GM10847 (cell line): ENCODE data around the gene SLC6A3.

Experiments
- POLR2A ChIP-seq: IDR thresholded peaks from 2 replicates; pipeline ENCODE4 v1.6.1; 2011; ENCODE audit not compliant: insufficient read length; ENCODE audit errors: extremely low read depth

Gene SLC6A3

DNA sequence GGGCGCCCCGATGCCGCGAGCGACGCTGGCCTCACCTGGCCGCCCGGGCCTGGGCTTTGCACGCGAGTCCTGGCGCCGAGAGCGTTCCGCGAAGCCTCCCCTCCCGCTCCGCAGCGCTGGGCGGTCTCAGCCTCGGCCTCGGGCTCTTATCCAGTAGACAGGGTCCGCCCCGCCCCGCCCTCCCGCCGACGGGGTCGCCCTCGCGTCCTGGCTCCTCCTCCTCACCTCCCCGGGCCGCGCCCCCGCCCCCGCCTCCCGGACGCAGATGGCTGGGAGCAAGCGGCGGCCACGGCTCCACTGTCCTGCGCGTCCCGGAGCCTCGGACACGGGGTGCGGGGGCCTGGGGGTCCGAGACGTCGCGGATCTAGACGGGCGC is at the start of gene SLC6A3:
Gene SLC6A3, minus strand, starts transcription at position 128 of the 376 bp plus-strand sequence. CDS start 2,243 bp downstream, outside the sequence.
- TF ChIP-seq POLR2A, result no peak

DNA sequence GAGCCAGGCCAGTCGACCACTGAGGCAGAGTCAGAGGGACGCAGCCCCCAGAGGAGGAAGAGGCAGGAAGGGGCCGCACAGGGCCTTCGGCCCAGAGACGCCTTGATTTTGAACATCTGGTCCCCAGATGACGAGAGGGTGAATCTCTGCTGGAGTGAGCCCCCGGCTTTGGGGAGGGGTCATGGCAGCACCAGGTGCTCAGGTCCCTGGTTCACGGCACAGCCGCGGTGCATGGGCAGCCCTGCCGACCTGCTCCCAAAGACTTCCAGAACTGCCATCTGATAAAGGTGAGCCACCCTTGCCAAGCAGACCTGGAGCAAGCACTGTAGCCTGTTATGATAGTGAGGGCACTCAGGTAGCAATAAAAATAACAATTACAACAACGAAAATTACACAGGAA is 48.7 kb upstream of the SLC6A3 start:
- TF ChIP-seq POLR2A, result no peak

DNA sequence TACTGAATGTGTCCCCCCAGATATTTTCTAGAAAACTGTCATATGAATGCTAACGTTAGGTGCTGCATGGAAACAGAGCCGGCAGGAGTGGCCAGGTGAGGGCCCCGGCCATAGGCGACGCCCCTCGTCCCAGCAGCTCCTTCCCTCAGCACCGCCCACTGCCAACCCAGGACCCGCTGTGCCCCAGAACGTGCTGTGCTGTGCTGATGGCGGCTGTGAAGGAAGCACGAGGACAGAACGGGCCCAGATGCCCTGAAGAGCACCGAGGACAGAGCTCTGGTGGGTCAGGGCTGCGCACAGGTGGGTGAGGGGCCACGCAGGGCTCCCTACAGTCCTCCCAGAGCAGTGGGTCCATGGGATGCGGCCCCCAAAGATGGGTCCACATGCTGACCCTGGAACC is 48.2 kb upstream of the SLC6A3 start:
- no peak for TF ChIP-seq POLR2A

DNA sequence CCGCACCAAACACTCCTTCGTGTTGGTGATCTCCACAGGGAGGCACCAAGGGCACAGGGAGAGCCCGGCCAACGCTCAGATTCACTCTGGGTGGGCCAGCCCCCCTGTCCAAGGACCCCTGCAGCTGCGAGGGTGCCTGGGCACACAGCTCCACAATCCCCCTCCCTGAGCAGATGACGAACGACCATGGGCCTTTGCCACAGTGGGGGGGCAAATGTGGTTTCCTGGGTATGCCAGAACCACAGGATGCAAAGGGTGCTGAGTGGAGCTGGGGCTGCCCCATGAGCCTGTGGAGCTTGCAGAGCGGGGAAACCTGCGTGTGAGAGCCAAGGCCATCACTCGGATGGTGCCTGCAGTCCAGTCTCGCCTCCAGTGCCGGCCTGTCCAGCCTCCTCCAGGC is 47.5 kb upstream of the SLC6A3 start:
- peak; percentile 12 for TF ChIP-seq POLR2A

DNA sequence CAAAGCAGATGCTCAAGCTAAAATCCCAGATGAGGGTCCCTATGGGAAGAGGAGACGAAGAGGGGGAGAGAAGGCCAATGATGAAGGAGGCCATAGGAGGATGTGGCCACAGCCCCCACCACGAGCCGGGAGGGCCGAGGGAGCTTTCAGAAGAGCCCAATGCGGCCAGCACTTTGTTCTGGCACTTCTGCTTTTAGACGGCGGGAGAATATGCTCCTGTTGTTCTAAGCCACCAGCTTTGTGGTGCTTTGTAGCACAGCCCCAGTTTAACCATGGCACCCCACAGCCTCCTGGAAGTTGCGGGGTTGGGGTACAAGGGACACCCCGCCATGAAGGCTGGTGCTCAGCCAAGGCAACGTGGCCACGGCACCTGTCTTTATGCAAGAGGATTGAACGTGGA is 45.1 kb upstream of the SLC6A3 start:
- TF ChIP-seq POLR2A, result no peak

DNA sequence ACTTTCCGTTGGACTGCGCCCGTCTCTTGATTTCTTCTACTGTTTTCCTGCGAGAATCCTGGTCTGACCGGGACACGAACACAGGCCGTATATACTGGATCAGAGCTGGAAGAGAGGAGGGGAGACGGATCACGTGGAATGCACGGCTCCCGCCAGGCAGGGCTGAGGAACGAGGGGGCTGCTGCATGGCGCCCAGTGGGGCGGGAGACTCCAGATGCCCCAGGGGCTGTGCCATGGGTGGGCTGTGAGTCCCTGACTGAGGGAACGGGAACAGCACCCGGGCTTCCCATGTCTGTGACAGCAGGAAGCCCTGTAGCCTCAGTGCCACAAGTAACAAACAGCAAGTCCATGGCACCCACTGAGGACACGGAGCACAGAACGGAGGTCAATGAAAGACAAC is 44.5 kb upstream of the SLC6A3 start:
- no peak for TF ChIP-seq POLR2A

DNA sequence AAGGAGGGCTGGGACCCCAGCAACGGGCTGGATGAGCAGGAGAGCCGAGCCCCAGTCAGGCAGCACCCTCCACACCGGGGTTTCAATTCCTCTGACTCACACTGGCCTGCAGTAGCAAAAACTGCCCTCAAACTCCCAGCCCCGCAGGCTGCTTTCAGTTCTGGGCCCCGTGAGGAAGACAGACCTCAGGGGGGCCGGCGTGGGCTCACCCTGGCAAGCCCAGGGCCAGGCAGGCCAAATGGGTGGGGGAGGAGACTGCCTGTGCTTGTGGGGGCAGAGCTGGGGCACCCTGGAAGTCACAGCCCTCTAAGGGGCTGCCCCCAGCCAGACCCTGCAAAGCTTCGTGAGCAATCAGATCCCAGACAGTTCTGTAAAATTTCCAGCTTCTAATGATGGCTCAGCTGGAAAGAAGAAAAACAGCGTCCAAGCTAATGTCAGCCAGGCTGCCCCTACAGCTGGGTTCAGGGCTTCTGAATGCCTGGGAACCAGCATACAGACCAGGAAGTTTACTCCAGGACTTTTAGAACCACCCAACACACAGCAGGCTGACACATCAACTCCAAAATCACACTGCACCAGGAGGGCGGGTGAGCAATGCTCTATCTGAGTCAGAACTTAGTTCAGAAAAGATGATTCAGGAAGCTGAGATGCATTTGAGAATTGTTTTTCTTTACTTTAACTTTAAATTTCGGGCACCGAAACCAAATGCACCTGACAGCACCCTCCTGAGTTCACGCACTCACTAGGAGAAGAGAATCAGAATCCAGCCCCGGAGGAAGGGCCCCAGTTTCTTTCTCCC is 43.8 kb upstream of the SLC6A3 start:
- no peak for TF ChIP-seq POLR2A

DNA sequence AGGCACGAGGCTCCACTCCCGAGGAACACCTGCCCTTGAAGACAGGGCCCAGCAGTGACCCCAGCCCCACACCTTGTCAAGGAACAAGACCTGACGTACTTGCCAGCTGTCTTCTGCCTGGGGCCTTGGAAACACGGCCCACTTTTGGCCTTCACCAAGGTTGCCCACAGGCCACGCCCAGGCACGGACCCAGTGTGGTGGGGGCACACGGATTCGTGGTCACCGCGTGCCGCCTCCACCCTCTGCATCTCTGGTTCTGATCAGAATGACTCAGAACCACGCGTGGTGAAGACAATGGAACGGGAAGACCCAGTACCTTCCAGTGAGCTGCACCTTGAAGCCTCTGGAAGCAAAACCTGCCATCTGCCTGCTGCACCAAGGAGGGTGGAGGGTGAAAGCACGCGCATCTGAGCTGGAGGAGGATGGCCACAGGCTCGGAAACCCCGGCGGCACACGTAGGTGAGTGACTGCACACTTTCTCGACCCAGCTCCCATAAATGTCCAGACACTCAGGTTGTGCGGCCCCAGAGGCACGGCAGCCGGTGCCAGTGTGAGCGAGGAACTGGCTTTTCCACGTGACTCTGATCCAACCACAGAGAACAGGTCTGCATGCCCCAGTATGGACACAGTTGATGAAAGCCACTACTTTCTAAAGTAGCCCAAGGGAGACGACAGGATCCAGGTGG is 42.0 kb upstream of the SLC6A3 start:
- TF ChIP-seq POLR2A, result no peak

DNA sequence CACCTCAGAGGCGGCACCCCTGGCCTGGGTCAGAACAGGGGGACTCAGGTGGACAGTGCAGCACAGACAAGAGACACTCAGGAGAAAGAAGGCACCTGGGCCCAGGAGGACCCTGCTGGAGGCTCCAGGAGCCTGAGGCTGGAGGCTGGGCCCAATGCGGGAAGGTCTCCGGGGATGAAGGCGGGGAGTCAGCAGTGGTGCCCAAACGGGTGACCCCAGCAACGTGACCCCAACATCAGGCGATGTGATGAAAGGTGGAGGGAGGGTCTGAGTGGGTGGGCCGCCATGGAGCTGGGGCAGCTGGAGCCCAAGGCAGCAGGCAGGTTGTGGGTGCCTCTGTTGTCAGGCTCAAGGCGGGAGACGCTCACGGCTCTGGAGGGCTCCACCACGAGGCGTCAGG is 41.0 kb upstream of the SLC6A3 start:
- no peak for TF ChIP-seq POLR2A

DNA sequence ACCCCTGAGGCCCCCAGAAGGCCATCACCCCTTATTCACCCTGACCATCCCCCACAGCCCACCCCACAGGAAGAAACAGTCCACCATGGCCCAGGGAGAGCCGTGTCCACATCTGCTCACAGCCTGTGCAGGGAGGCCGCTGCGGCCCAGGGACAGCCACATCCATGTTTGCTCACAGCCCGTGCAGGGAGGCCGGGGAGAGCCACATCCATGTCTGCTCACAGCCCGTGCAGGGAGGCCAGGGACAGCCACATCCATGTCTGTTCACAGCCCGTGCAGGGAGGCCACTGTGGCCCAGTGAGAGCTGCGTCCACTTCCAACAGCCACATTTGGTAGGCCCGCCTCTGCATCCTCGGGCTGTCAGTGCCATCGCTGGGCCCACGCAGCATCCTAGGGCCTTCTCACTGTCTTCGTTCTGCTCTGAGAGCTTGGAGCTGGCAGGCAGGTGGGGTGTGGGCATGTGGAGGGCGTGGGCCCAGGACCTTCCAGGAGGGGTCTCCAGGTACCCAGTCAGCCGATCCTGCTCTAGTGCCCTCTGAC is 40.4 kb upstream of the SLC6A3 start:
- peak; percentile 13 for TF ChIP-seq POLR2A

DNA sequence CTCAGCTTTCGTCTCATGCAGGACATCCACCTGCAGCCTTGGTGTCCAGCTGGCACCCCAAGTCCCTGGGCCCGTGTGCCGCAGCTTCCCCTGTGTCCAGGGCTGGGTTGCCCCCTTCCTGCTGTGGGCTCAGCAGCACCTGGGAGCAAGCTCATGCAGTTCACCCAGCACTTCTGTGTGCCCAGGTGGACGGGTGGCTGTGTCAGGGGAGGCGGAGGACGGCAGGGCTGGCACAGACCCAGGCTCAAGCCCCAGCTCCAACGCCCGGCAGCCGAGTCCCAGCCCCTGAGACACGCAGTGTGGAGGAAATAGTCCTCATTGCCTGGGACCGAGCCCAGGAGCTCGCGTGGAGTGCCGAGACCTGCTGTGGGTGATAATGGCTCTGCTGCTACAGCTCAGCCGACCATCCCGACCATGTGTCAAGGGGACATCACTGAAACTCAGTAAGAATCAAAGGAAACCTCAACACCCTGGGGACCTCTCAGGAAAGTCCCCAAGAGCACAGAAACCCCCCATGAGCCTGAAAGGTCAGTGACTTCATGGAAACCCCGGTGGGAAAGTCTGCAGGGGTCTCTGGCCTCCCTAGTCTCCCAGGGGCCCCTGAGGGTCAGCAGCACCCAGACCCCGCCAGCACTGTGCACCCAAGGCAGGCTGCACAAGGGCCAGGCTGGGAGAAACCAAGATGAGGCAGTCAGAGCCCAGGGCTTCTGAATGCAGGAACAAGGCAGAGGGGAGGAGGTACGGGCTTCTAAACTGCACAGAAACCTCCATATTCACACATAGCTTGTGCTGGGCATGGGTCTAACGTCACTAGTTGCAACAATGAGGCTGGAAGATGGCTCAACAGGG is 39.7 kb upstream of the SLC6A3 start:
- TF ChIP-seq POLR2A, result no peak

DNA sequence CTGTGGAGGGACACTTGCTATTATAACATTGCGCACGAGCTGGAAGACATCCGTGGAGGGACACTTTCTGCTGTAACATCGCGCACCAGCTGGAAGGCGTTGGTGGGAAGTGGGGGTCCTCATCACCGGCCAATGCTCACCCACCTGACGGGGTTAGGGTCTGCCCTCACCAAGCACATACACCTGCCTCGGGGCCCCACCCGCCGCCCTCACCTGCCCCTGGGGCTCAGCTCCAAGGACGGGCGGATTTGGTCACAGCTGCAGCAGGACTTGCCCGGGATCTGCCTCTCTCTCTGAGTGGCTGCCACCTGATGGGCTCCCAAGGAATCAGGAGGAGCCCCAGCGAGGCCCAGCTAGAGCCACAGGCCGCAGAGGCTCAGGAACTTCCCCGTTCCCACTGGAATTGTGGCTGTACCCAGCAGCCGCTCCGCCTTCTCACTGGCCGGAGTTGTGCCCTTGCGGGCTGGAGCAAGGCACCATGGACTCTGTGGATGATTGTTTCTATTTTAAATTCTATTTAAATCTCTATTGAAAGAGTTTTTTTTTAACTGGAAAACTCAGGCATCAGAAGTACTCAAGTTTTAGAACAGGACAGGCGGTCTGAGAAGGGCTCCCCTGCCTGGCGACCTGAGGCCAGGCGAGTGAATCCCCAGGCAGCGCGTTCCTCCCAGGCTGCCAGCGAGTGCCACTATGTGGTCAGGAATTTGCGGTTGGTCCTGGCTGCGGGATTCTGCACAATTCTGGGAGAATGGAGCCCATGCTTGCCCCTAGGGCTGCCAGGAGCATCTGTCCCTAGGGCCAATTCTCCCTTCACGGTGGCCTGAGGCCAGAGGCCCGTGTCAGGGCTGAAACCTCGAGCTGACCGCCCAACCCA is 38.9 kb upstream of the SLC6A3 start:
- no peak for TF ChIP-seq POLR2A

DNA sequence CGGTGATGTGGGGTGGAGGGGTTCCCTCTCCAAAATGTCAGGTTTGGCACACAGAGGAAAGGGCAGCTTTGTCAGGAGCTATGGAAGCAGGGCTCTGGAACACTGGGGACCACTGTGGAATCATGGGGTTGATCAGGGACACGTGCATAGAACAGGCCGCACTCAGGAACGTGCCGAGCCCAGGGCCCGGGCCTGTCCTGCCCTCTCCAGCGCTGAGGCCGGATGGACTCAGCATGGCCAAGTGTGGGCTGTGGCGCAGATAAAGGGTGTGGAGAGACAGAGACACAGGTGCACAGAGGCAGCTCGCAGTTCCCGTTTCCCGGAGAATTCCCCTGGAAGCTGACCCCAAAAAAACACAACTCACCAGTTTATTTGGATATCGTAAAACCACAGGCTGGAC is 37.8 kb upstream of the SLC6A3 start:
- TF ChIP-seq POLR2A, result no peak

DNA sequence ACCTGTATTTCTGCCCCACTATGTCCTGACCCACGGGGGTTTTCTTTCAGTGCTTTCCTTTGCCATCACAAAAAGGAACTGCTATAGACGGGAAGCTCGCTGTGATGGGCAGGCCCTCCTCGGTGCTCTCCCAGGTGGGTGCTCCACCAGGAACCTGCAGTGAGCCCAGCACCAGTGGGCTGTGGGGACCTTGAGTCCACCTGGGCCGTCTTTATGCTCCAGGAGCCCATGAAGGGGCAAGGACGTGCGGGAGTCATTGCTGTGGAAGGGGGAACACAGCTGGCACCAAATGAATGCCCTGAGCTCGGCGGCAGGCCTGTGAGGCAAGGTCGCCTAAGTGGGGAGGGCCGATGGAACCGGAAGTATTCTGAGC is 36.7 kb upstream of the SLC6A3 start:
- no peak for TF ChIP-seq POLR2A
